ENCODE measurements around the gene NDUFB3. TPM values are rescaled to one million over a fixed set of nuclear protein-coding genes. Genes with fewer than 3 reads are reported as not detected.
A peak's percentile ranks its signal among the peaks of the same experiment; 100 is the strongest.

Gene NDUFB3
- total and polyA plus RNA-seq, 10 of the 15 experiments (the other 5 are each of a cell fraction or from before 2014, with no cell fraction given) = 115 to 1,059 (median 187) TPM

DNA sequence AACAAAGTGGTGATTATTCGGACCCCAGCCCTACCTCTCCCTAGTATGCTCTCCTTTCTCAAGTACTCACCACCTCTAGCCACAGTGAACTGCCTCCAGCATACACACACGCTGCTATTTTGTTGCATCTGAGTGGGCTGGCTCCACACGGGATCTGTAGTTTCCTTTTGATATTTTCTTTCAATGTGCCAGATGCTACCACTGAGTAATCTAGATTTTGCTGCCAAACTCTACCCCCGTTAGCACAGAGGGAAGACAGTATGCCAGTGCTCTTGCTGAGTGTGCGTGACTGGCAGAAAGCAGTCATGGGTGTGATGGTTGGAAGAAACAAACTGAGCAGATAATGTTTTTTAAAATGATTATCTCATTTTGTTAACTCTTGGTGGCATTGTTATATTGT is 55.8 kb downstream of the NDUFB3 start:
- no peaks in the 10 kb centered on the region for H4K20me1 ChIP-seq (ENCODE audit: control insufficient read depth, insufficient read depth)
- ChIA-PET POLR2A (interaction anchor here (0.7 to 1.8 kb wide), 7 partner anchors 24 to 264 kb away, joined by 3 to 9 read pairs (median 5); partner anchors contain the start of genes CLK1 and ORC2), CTCF (interaction anchor here (0.8 to 1.8 kb wide), 5 partner anchors 10 to 222 kb away, joined by 3 to 24 read pairs (median 6); partner anchors contain the start of genes CASP10 and CFLAR), SMC1A (ENCODE audit: uncharacterized antibody, unreplicated experiment) (interaction anchor here (1.0 to 1.5 kb wide), 3 partner anchors 26 to 105 kb away, joined by 4 to 12 read pairs (median 4); no protein-coding TSS in a partner anchor), RAD21 (ENCODE audit: unreplicated experiment) (interaction anchor here (1.1 to 1.4 kb wide), 4 partner anchors 21 to 264 kb away, joined by 3 to 8 read pairs (median 4); partner anchors contain the start of genes CLK1 and NDUFB3)
- ATAC-seq = peak; percentile 4
- no peak for DNase-seq (ENCODE audit: low read depth, low spot score)
- in situ Hi-C loops (cut with MboI) = no loop called here
- H3K36me3 ChIP-seq (ENCODE audit: control insufficient read depth in 2 of 2, insufficient read depth in 2 of 2, low read length in 1 of 2) = peaks cover 0 to 9% of the 10 kb centered on the region in 2 experiments; a peak in 3 of 4 replicates
- H3K9me3 ChIP-seq (replicated peaks; ENCODE audit: control insufficient read depth, insufficient read depth, low read length) = no peaks in the 10 kb centered on the region
- peak overlapping the region; percentile 99 for H3K27ac ChIP-seq (ENCODE audit: control insufficient read depth, insufficient read depth)
- BruUV-seq (replicated peaks) = no TSS peak
- FAIRE-seq = no peak
- H2AFZ ChIP-seq (ENCODE audit: control insufficient read depth, low read depth, low read length) = no peak overlapping the region; the same call in 1 of the 2 replicates
- WGBS (ENCODE audit: insufficient coverage, insufficient replicate concordance, low lambda C conversion rate, missing lambda C conversion rate) = 2% methylated on average over 5 of the region's 5 CpGs
- H3K4me2 ChIP-seq (ENCODE audit: control insufficient read depth, insufficient read depth) = peak overlapping the region; percentile 94
- peak overlapping the region; percentile 90 for H3K9ac ChIP-seq (ENCODE audit: control insufficient read depth, insufficient read depth, low read length)
- peaks cover 97% of the 10 kb centered on the region for H3K79me2 ChIP-seq (ENCODE audit: control insufficient read depth, insufficient read depth, low read length)
- H3K27me3 ChIP-seq (replicated peaks in 1 of 2; ENCODE audit: control insufficient read depth in 2 of 2, insufficient read depth in 2 of 2, low read length in 1 of 2) = no peaks in the 10 kb centered on the region
- intact Hi-C loops (cut with micrococcal nuclease; ENCODE audit: unreplicated experiment) = loop anchor here (2.0 kb wide), 2 partner anchors 57 to 105 kb away; partner anchors contain the start of gene HYCC2
- peaks cover 42% of the 10 kb centered on the region for H3K4me1 ChIP-seq (ENCODE audit: control insufficient read depth, insufficient read depth, low read length)
- peak overlapping the region; percentile 82 for H3K4me3 ChIP-seq
- TF ChIP-seq NFXL1 (IDR thresholded peaks at IDR 0.05; ENCODE audit: borderline replicate concordance) = no peak
- TF ChIP-seq ZNF207 (IDR thresholded peaks at IDR 0.05; ENCODE audit: borderline replicate concordance) = 0 out of 2 replicates have a peak, but pooled peaks have one; percentile 20
- TF ChIP-seq CEBPB (IDR thresholded peaks at IDR 0.05; ENCODE audit: borderline replicate concordance in 1 of 2, low read depth in 2 of 2, low read length in 2 of 2) = no peak
- no peak for TF ChIP-seq BCL11A (IDR thresholded peaks at IDR 0.05; ENCODE audit: low read depth, low read length)
- TF ChIP-seq POLR2A (IDR thresholded peaks at IDR 0.05; ENCODE audit: low read depth, low read length) = peak; percentile 61
- no peak for TF ChIP-seq GATAD2B (conservative IDR thresholded peaks at IDR 0.05; ENCODE audit: low read depth)
- no peak for TF ChIP-seq BMI1 (IDR thresholded peaks at IDR 0.05; ENCODE audit: borderline replicate concordance)
- TF ChIP-seq FOXM1 (IDR thresholded peaks at IDR 0.05; ENCODE audit: low read depth, low read length) = no peak
- peak; percentile 57; the same call in 1 of the 2 replicates for TF ChIP-seq TAF1 (IDR thresholded peaks at IDR 0.05; ENCODE audit: borderline replicate concordance, low read depth, low read length)
- TF ChIP-seq CHD1 (IDR thresholded peaks at IDR 0.05; ENCODE audit: low read depth, low read length) = peak; percentile 44; the same call in 1 of the 2 replicates
- no peak for TF ChIP-seq NR2C2 (IDR thresholded peaks at IDR 0.05; ENCODE audit: borderline replicate concordance, control insufficient read depth, insufficient read length, low read depth)
- peak; percentile 21 to 37; a peak in 1 of 4 replicates for TF ChIP-seq BHLHE40 (IDR thresholded peaks at IDR 0.05; ENCODE audit: borderline replicate concordance in 1 of 2, low read depth in 2 of 2, low read length in 1 of 2)
- TF ChIP-seq EED (IDR thresholded peaks at IDR 0.05; ENCODE audit: low read depth) = no peak
- no peak for TF ChIP-seq MEF2B (IDR thresholded peaks at IDR 0.05; ENCODE audit: partially characterized antibody, poor library complexity, severe bottlenecking)
- TF ChIP-seq, protein P1, sequence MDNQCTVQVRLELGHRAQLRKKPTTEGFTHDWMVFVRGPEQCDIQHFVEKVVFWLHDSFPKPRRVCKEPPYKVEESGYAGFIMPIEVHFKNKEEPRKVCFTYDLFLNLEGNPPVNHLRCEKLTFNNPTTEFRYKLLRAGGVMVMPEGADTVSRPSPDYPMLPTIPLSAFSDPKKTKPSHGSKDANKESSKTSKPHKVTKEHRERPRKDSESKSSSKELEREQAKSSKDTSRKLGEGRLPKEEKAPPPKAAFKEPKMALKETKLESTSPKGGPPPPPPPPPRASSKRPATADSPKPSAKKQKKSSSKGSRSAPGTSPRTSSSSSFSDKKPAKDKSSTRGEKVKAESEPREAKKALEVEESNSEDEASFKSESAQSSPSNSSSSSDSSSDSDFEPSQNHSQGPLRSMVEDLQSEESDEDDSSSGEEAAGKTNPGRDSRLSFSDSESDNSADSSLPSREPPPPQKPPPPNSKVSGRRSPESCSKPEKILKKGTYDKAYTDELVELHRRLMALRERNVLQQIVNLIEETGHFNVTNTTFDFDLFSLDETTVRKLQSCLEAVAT (IDR thresholded peaks at IDR 0.05) = 0 out of 2 replicates have a peak, but pooled peaks have one; percentile 14
- TF ChIP-seq ZNF217 (IDR thresholded peaks at IDR 0.05) = no peak
- TF ChIP-seq TCF12 (IDR thresholded peaks at IDR 0.05; ENCODE audit: low read depth, low read length) = no peak
- no peak for TF ChIP-seq IKZF1 (conservative IDR thresholded peaks at IDR 0.05)
- no peak for TF ChIP-seq ATF7 (IDR thresholded peaks at IDR 0.05; ENCODE audit: low read depth)
- TF ChIP-seq, protein P2, sequence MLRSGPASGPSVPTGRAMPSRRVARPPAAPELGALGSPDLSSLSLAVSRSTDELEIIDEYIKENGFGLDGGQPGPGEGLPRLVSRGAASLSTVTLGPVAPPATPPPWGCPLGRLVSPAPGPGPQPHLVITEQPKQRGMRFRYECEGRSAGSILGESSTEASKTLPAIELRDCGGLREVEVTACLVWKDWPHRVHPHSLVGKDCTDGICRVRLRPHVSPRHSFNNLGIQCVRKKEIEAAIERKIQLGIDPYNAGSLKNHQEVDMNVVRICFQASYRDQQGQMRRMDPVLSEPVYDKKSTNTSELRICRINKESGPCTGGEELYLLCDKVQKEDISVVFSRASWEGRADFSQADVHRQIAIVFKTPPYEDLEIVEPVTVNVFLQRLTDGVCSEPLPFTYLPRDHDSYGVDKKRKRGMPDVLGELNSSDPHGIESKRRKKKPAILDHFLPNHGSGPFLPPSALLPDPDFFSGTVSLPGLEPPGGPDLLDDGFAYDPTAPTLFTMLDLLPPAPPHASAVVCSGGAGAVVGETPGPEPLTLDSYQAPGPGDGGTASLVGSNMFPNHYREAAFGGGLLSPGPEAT (IDR thresholded peaks at IDR 0.05; ENCODE audit: low read depth) = no peak
